Activated gamma-delta T cell (primary cell): ENCODE results near the gene NFIX.

Source experiments
- DNase-seq: peaks from one replicate; lab custom pipeline; 2025; lab: John Stamatoyannopoulos, UW

NFIX gene

GRCh38 chr19:13092606-13093235 is 97.4 kb downstream of the NFIX start:
- DNase-seq, result no peak

GRCh38 chr19:13093407-13094105 is 98.3 kb downstream of the NFIX start:
- DNase-seq, result no peak

GRCh38 chr19:13094106-13094504 is 98.8 kb downstream of the NFIX start:
- no peak for DNase-seq

- no peak for DNase-seq
These were observed 99.6 kb downstream of the NFIX start for GRCh38 chr19:13094771-13095392.

- DNase-seq, result no peak
These were observed 100.1 kb downstream of the NFIX start for GRCh38 chr19:13095393-13095784.

- no peak for DNase-seq
These were observed 101.0 kb downstream of the NFIX start for GRCh38 chr19:13095934-13096927.

- no peak for DNase-seq
These were observed 101.8 kb downstream of the NFIX start for GRCh38 chr19:13097033-13097462.

GRCh38 chr19:13097463-13098258 is 102.4 kb downstream of the NFIX start:
- DNase-seq, result no peak

GRCh38 chr19:13098277-13099072 is 103.2 kb downstream of the NFIX start:
- DNase-seq, result no peak

- peak; percentile 66 for DNase-seq
These were observed 104.1 kb downstream of the NFIX start for GRCh38 chr19:13099073-13099999.

- DNase-seq, result no peak
These were observed 104.8 kb downstream of the NFIX start for GRCh38 chr19:13100031-13100588.

GRCh38 chr19:13100841-13101589 is 105.7 kb downstream of the NFIX start:
- no peak for DNase-seq

GRCh38 chr19:13101590-13102415 is 106.5 kb downstream of the NFIX start:
- no peak for DNase-seq

GRCh38 chr19:13102416-13102665 is 107.1 kb downstream of the NFIX start:
- DNase-seq, result no peak

- DNase-seq, result no peak
These were observed 107.6 kb downstream of the NFIX start, which contains the start of gene LYL1 for GRCh38 chr19:13102666-13103580. LYL1 (minus strand) TSS chr19:13102858; CDS start chr19:13101171, 1,687 bp downstream.
